B cell (primary cell): ENCODE results near the gene CD81. TPM values are rescaled to one million over a fixed set of nuclear protein-coding genes. Genes with fewer than 3 reads are reported as not detected.

Source experiments
- ATAC-seq: fragments of 200-7000 bp; cut with Tn5 transposase; one replicate; pipeline ENCODE4 v1.10.0; 2021; ENCODE audit warnings: low read depth, mild to moderate bottlenecking, moderate number of reproducible peaks, moderate library complexity
- CTCF ChIA-PET: fragments of 350-600 bp; sonication (Branson Sonifier 250); formaldehyde crosslinking; loops from one replicate; lab custom pipeline; 2021; ENCODE audit warnings: antibody characterized with exemption, inconsistent platforms; lab: Charles Lee
- POLR2A ChIA-PET: fragments of 350-600 bp; sonication (Branson Sonifier 250); formaldehyde crosslinking; loops from one replicate; lab custom pipeline; 2021; ENCODE audit warnings: antibody characterized with exemption; lab: Charles Lee
- DNase-seq: peaks from one replicate; pipeline ENCODE4 v3.0.0; 2013
- H2AFZ ChIP-seq: 2 replicates; pipeline ENCODE4 v1.6.1; 2012; ENCODE audit warnings: mild to moderate bottlenecking, low read depth, low read length; ENCODE audit not compliant: insufficient read depth, poor library complexity, severe bottlenecking
- H3K27ac ChIP-seq, 2 donors: 1 replicate in 1 of 2; 2 replicates in 1 of 2; pipeline ENCODE4 v1.5.1; 2012 to 2013; ENCODE audit warnings: low read length in 2 of 2, mild to moderate bottlenecking in 2 of 2, moderate library complexity in 1 of 2
- H3K27me3 ChIP-seq, 4 experiments: fragments of 200-600 bp in 1 of 4; sonication (generic) in 1 of 4; replicated peaks in 1 of 4; 1 replicate in 2 of 4; 2 replicates in 2 of 4; pipeline versions ENCODE4 v1.6.1 to v1.7.0; 2013 to 2016; ENCODE audit warnings: low read length in 3 of 4, mild to moderate bottlenecking in 2 of 4, mixed read lengths in 1 of 4, moderate library complexity in 1 of 4; ENCODE audit not compliant: insufficient read depth in 4 of 4, control insufficient read depth in 3 of 4; ENCODE audit errors: control extremely low read depth in 1 of 4
- H3K36me3 ChIP-seq, 2 experiments: replicated peaks in 1 of 2; 1 replicate in 1 of 2; 2 replicates in 1 of 2; pipeline versions ENCODE4 v1.6.1 to v1.7.1; 2013; ENCODE audit warnings: low read length in 1 of 2; ENCODE audit not compliant: insufficient read depth in 2 of 2, control insufficient read depth in 1 of 2; ENCODE audit errors: control extremely low read depth in 1 of 2, extremely low read depth in 1 of 2
- H3K4me1 ChIP-seq, 2 donors: fragments of 200-600 bp in 1 of 2; sonication (generic) in 1 of 2; 1 replicate in 1 of 2; 2 replicates in 1 of 2; pipeline versions ENCODE4 v1.5.1 to v1.6.1; 2013 to 2017; ENCODE audit warnings: low read length in 2 of 2; ENCODE audit not compliant: control insufficient read depth in 2 of 2, insufficient read depth in 2 of 2
- H3K4me2 ChIP-seq: replicated peaks from 2 replicates; pipeline ENCODE3; 2012; ENCODE audit warnings: mild to moderate bottlenecking, low read depth, low read length; ENCODE audit not compliant: poor library complexity, severe bottlenecking
- H3K4me3 ChIP-seq, 5 experiments: fragments of 200-600 bp in 1 of 5; sonication (generic) in 1 of 5; 1 replicate in 3 of 5; 2 replicates in 2 of 5; pipeline versions ENCODE4 v1.5.1 to v1.7.0; 2011 to 2016; ENCODE audit warnings: low read length in 4 of 5, mild to moderate bottlenecking in 4 of 5, low read depth in 2 of 5, control low read depth in 1 of 5, moderate library complexity in 1 of 5; ENCODE audit not compliant: insufficient read depth in 1 of 5; ENCODE audit errors: control extremely low read depth in 1 of 5, extremely low read depth in 1 of 5
- H3K79me2 ChIP-seq: fragments of 200-600 bp; sonication (generic); one replicate; pipeline ENCODE4 v1.6.0; 2016; ENCODE audit warnings: low read length; ENCODE audit not compliant: control insufficient read depth, insufficient read depth
- H3K9ac ChIP-seq: fragments of 200-600 bp; sonication (generic); 2 replicates; pipeline ENCODE4 v1.6.1; 2017; ENCODE audit warnings: mild to moderate bottlenecking, low read length, moderate library complexity
- H3K9me3 ChIP-seq, 3 donors: one replicate each; pipeline versions ENCODE4 v1.6.1 to v1.7.1; 2013; ENCODE audit warnings: low read length in 2 of 3; ENCODE audit not compliant: control insufficient read depth in 2 of 3, insufficient read depth in 1 of 3; ENCODE audit errors: control extremely low read depth in 1 of 3
- H4K20me1 ChIP-seq: 2 replicates; pipeline ENCODE4 v1.6.0; 2012; ENCODE audit warnings: mild to moderate bottlenecking, low read length; ENCODE audit not compliant: insufficient read depth, control insufficient read depth, poor library complexity, severe bottlenecking
- H3K27ac Mint-ChIP-seq: one replicate; pipeline ENCODE4 v1.8.0; 2021; ENCODE audit warnings: mixed read lengths
- H3K27me3 Mint-ChIP-seq: one replicate; pipeline ENCODE4 v1.8.0; 2021; ENCODE audit warnings: mixed read lengths
- H3K4me1 Mint-ChIP-seq: one replicate; pipeline ENCODE4 v1.8.0; 2021; ENCODE audit warnings: mixed read lengths
- H3K4me3 Mint-ChIP-seq: one replicate; pipeline ENCODE4 v1.8.0; 2021; ENCODE audit warnings: mixed read lengths
- H3K9me3 Mint-ChIP-seq: one replicate; pipeline ENCODE4 v1.8.0; 2022; ENCODE audit warnings: mixed read lengths; ENCODE audit not compliant: insufficient read depth
- CTCF ChIP-seq: fragments of 200-600 bp; IDR thresholded peaks from one replicate; pipeline ENCODE4 v1.8.0; 2022; ENCODE audit warnings: antibody characterized with exemption, mild to moderate bottlenecking
- EZH2 ChIP-seq: IDR thresholded peaks from 2 replicates; pipeline ENCODE4 v1.6.1; 2012; ENCODE audit warnings: borderline replicate concordance, low read depth, mild to moderate bottlenecking, moderate library complexity, low read length; ENCODE audit not compliant: insufficient read depth, poor library complexity, severe bottlenecking
- WGBS: methylation state at CpG from one replicate; pipeline ENCODE4 v1.1.5; 2013; ENCODE audit warnings: missing lambda C conversion rate; ENCODE audit not compliant: insufficient coverage; 5-methylcytosine and 5-hydroxymethylcytosine counted together
- intact Hi-C: fragments of 100-400 bp; cut with micrococcal nuclease; formaldehyde crosslinking; loops from one replicate; pipeline ENCODE4 v1.10.0; 2022
- polyA plus RNA-seq: library from polyadenylated mRNA; depleted of rRNA; stranded (reverse); fragments of >200 nt; gene quantifications from 2 replicates; pipeline ENCODE4 v1.2.3, GENCODE V29; 2012
- total RNA-seq, 2 donors: library from RNA; stranded (reverse); fragments of 120-200 nt in 1 of 2; gene quantifications; 1 replicate in 1 of 2; 2 replicates in 1 of 2; pipeline versions ENCODE4 v1.2.3 to v1.2.4, GENCODE V29; 2013 to 2022

The CD81 gene
- total and polyA plus RNA-seq, 2 donors (not counting 1 experiment from before 2014, with no cell fraction given): 253 to 361 TPM

DNA sequence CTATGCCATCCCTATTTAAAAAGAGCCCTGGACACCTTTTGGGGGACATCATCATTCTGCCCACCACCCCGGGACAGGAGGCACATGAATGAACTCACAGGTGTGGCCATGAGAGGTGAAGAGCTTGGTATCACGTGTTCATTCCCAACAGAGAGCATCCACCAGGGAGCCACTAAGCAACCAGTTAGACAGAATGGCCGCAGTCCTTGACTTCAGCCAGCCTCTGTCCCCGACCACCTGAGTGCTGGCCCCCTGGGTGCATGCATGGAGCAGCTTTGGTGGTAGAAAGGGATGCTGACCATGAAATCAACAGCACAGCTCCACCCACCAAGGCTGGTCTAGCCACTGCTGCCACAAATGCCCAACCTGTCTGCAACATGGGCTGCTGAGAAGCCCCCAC is 31.1 kb upstream of the CD81 start:
- Histone ChIP-seq H3K9ac (no peak overlapping the region), H3K4me2 (no peak overlapping the region), H3K4me3 (no peak overlapping the region), H3K36me3 (no peaks in the 10 kb centered on the region), H2AFZ (no peak overlapping the region), H3K4me1 (no peaks in the 10 kb centered on the region), H3K27me3 (no peaks in the 10 kb centered on the region), H3K9me3 (peaks cover 0 to 33% (median 17%) of the 10 kb centered on the region in 3 donors), H4K20me1 (no peaks in the 10 kb centered on the region), H3K79me2 (no peaks in the 10 kb centered on the region), H3K27ac (no peak overlapping the region)
- TF ChIP-seq CTCF (no peak), EZH2 (no peak)
- Mint-ChIP-seq H3K4me1 (no peaks in the 10 kb centered on the region), H3K27ac (no peak overlapping the region), H3K4me3 (no peak overlapping the region), H3K27me3 (no peaks in the 10 kb centered on the region), H3K9me3 (peaks cover 9% of the 10 kb centered on the region)
- DNase-seq (no peak), ATAC-seq (no peak)
- ChIA-PET POLR2A (no interaction called here), CTCF (no interaction called here)
- 83% methylated on average over 3 of the region's 4 CpGs for WGBS
- intact Hi-C loops: no loop called here

DNA sequence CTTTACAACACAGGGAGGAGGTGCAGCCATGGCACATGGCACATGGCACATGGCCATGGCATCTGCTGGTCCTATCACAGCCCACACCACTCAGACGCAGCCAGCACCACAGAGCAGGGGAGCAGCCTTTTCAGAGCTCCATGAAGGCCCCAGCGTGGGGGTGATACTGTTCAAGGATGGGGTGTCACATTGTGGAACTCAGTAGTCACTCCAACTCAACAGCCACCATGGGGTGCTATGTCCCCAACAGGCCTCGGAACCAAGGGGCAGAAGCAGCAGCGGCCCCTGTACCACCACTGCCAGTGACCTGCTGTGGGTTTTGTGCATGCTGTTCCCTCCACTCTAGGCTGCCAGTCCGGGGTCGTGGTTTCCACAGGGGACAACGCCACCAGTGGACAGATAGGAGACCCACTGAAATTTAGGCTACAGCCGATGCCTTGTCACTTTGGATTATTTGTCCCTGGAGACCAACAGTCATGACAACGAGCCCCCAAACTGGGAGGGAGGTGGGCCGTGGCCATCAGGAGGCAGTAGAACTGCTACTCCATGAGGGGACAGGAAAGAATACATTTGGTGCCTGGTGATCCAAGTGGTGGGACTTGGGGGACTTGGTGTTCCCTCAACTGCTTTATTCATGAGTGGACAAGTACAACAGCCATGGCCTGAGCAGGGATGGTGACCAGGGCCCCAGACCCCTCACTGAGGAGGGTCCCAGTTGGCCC is 30.4 kb upstream of the CD81 start:
- intact Hi-C loops: no loop called here
- Histone ChIP-seq H3K27me3 (no peaks in the 10 kb centered on the region), H3K4me1 (no peaks in the 10 kb centered on the region), H3K27ac (no peak overlapping the region), H3K36me3 (no peaks in the 10 kb centered on the region), H2AFZ (no peak overlapping the region), H3K9ac (no peak overlapping the region), H3K9me3 (peaks cover 0 to 33% (median 17%) of the 10 kb centered on the region in 3 donors), H3K4me2 (no peak overlapping the region), H3K79me2 (no peaks in the 10 kb centered on the region), H4K20me1 (no peaks in the 10 kb centered on the region), H3K4me3 (no peak overlapping the region)
- Mint-ChIP-seq H3K27me3 (no peaks in the 10 kb centered on the region), H3K27ac (no peak overlapping the region), H3K4me1 (no peaks in the 10 kb centered on the region), H3K9me3 (peaks cover 9% of the 10 kb centered on the region), H3K4me3 (no peak overlapping the region)
- ATAC-seq: no peak
- no peak for DNase-seq
- CTCF ChIA-PET: no interaction called here
- POLR2A ChIA-PET: no interaction called here
- TF ChIP-seq EZH2 (no peak), CTCF (no peak)
- WGBS: 89% methylated on average over 8 of the region's 10 CpGs
